HG02588 (cell line): ENCODE results near the gene DHRS1.

Experiments used
- ATAC-seq: cut with Tn5 transposase; IDR thresholded peaks from one replicate; pipeline ENCODE4 v1.9.1; 2021; ENCODE audit warnings: mild to moderate bottlenecking, moderate library complexity; ENCODE audit not compliant: unreplicated experiment

The DHRS1 gene

GRCh38 chr14:24268225-24268624, 31.4 kb downstream of the DHRS1 start:
- ATAC-seq = no peak

- ATAC-seq = no peak
Observed at GRCh38 chr14:24267516-24267915, 32.1 kb downstream of the DHRS1 start.

GRCh38 chr14:24266344-24267244, 33.0 kb downstream of the DHRS1 start:
- ATAC-seq = no peak

GRCh38 chr14:24264298-24264697, 35.3 kb downstream of the DHRS1 start:
- no peak for ATAC-seq

GRCh38 chr14:24263848-24264247, 35.7 kb downstream of the DHRS1 start:
- ATAC-seq = no peak

GRCh38 chr14:24262821-24263733, 36.5 kb downstream of the DHRS1 start, which contains the start of gene TGM1:
Gene TGM1 (minus strand): TSS chr14:24263177. CDS start chr14:24262352, 825 bp downstream.
- ATAC-seq = no peak

GRCh38 chr14:24261969-24262327, 37.6 kb downstream of the DHRS1 start:
- ATAC-seq = no peak

GRCh38 chr14:24261256-24261968, 38.2 kb downstream of the DHRS1 start:
- ATAC-seq = no peak

GRCh38 chr14:24260780-24261157, 38.8 kb downstream of the DHRS1 start:
- no peak for ATAC-seq

GRCh38 chr14:24260026-24260779, 39.4 kb downstream of the DHRS1 start:
- no peak for ATAC-seq

- ATAC-seq = no peak
Observed at GRCh38 chr14:24259282-24260025, 40.1 kb downstream of the DHRS1 start.

- ATAC-seq = no peak
Observed at GRCh38 chr14:24258548-24259265, 40.9 kb downstream of the DHRS1 start.

- no peak for ATAC-seq
Observed at GRCh38 chr14:24258119-24258518, 41.5 kb downstream of the DHRS1 start.

GRCh38 chr14:24256960-24257359, 42.6 kb downstream of the DHRS1 start:
- no peak for ATAC-seq

- no peak for ATAC-seq
Observed at GRCh38 chr14:24255931-24256711, 43.5 kb downstream of the DHRS1 start.

GRCh38 chr14:24255438-24255837, 44.1 kb downstream of the DHRS1 start:
- no peak for ATAC-seq

GRCh38 chr14:24254630-24255392, 44.8 kb downstream of the DHRS1 start:
- no peak for ATAC-seq
